GM19468 (cell line): ENCODE measurements around the gene LRRC57.
"Not testable (repeated sequence)": the region's sequence is repeated elsewhere in the genome, so short reads cannot be mapped to it uniquely, and the experiment has no call there.

Source experiments
- ATAC-seq: cut with Tn5 transposase; IDR thresholded peaks from one replicate; pipeline ENCODE4 v1.9.1; 2021; ENCODE audit warnings: mild to moderate bottlenecking, moderate library complexity, moderate number of reproducible peaks; ENCODE audit not compliant: unreplicated experiment; ENCODE audit errors: extremely low read depth

Gene LRRC57

DNA sequence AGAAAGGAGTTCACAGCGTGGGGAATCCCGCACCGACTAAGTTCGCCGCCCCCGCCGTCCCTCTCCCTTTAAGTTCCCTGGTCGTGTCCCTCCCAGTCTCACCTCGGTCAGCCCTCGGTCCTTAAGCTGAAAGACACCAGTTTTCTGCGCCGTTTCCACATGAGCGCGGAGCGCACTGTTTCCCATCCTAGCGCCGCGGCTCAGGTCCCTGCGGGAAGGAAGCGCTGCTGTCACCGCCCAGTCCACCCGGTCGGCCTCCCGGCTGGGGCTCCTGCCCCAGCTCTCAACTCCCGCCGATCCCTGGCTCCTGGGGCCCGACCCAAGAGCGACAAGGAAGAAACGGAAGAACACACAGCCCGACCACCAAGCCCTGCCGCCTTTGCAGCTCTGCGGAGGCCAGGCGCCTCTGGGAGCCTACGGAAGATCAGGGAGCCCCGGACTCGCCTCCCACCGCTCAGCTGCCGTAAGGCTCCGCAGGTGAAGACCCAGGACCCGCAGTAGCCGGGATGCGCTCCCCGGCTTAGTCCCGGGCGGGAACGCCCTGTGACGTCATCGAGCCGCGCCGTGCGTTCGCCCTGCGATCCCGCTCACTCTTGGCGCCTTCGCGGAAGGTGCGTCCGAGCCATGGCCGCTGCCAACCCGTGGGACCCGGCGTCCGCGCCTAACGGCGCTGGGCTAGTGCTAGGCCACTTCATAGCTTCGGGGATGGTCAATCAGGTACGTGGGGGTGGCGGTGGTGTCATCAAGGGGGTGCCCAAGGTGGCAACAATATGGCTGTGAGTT, at the start of gene LRRC57, which contains the start of gene HAUS2:
LRRC57 (minus strand) TSS at position 545 of the 783 bp plus-strand sequence; CDS start at position 186, 359 bp downstream.
HAUS2 (plus strand) TSS at position 590 of the 783 bp plus-strand sequence; CDS start at position 625, 35 bp downstream.
- ATAC-seq: peak; percentile 27

GRCh38 chr15:42595626-42596240, 47.1 kb upstream of the LRRC57 start:
- ATAC-seq: no peak

GRCh38 chr15:42594095-42594494, 45.5 kb upstream of the LRRC57 start:
- ATAC-seq: no peak

DNA sequence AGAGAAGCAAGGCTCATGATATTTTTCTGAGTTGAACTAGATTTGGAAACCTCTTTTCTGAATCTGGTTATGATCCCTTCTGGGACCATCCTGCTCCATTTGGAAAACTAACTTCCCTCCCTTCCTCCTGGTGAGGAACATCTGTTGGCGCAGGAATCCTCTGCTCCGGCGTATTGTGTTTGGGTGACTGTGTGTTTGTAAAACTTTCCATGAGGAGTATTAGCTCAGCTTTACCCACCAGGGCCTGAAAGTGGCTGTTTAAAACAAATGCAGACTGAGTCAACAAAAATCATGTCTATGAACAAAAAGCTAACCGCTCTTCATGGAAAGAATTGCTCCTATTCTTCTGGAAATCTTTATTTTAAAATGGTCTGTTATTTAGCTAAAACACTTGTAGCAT, 44.5 kb upstream of the LRRC57 start:
- ATAC-seq: no peak

GRCh38 chr15:42592716-42593115, 44.1 kb upstream of the LRRC57 start:
- no peak for ATAC-seq

DNA sequence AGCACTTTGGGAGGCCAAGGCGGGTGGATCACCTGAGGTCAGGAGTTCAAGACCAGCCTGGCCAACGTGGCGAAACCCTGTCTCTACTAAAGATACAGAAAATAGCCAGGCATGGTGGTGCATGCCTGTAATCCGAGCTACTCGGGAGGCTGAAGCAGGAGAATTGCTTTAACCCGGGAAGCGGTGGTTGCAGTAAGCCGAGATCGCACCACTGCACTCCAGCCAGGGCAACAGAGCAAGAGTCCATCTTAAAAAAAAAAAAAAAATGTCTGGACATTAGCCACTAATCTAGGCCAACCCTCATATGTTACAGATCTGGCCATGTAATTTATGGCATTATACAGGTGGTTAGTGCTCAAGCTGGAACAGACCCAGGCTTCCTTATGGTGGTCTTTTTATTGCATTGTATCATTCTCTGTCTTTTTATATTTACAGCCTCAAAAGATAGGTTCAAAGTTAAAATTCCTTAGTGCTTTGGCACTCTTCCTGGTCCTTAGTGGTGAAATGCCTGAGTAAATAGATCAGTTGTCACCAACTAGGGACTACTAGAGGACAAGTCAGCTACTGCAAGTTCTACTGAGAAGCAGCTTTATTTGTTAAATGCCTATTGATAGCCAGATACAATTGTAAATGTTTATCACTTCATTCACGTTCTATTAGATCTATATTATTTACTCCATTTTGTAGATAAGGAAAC, 42.8 kb upstream of the LRRC57 start:
- ATAC-seq: no peak

DNA sequence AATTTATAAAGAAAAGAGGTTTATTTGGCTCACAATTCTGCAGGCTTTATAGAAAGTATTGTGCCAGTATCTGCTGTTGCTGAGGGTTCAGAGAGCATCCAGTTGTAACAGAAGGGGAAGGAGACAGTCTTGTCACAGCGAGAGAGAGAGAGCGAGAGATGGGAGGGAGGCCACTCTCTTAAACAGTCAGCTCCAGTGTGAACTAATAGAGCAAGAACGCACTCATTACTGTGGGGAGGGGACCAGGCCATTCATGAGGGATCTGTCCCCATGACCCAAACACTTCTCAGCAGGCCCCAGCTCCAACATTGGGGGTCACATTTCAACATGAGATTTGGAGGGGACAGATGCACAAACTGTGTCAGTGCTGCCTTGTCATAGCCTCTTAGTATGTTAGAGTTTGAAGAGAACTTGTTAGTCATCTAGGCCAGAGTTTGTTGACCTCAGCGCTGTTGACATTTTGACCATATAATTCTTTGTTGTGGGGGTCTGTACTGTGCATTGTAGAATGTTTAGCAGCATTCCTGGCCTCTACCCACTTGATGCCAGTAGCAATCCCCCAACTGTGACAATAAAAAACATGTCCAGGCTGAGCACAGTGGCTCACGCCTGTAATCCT, 42.1 kb upstream of the LRRC57 start:
- ATAC-seq: no peak

GRCh38 chr15:42584031-42584765, 35.6 kb upstream of the LRRC57 start:
- ATAC-seq: no peak

DNA sequence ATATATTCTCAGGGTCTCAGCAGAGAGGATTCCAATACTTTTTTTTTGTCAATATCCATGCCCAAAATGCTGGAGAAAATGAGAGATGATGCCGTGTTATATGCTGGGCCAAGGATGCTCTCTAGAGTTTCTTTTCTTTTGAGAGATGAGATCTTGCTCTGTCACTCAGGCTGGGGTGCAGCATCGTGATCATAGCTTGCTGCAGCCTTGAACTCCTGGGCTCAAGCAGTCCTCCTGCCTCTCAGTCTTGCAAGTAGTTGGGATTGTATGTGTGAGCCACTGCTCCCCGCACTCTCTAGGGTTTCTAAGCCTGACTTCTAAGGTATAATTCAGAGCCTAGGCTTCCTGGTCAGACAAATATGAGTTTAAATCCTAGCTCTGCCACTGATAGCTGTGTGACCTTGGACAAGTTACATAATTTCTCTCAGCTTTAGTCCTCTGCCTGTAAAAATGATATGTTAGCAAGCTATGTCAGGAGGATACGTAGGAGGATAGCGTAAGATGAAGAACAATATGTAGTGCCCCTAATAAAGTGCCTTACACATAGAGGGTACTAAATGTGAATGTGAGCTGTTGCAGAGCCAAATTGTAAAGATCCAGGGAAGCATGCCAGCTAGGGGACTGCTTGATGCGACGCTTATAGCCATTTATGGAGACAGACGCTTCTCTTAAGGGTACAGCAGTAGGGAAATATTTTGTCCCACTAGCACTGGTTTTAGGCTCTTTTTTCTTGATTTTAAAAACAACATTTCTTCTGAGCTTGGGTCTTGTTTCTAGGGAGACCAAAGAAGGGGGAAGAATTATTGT, 34.2 kb upstream of the LRRC57 start:
- no peak for ATAC-seq

- peak; percentile 55 for ATAC-seq
These were observed 32.7 kb upstream of the LRRC57 start for GRCh38 chr15:42581272-42581730.

DNA sequence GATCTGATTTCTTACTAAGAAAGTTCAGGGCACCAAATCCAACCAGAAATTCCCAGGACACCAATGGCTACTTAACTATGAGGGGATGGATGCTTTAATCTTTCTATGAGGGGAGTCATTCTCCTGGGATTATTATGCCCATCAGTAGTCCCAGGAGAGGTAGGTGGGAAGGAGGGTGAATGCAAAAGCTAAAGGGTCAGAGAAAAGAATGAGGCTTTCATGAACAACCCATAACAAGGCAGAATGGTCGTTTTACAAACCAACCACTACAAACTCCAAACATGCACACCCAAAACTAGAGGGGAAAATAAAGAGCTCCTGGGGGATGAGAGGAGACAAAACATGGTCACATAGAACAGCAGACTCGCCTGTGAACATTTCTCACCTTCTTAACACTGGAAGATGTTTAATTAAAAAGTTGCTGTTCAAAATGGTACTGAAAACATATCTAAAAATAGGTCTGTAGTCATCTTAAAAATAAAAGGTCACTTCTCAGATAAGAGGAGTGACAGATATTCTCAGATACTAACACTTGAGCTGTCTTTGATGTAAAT, 30.5 kb upstream of the LRRC57 start:
- no peak for ATAC-seq

DNA sequence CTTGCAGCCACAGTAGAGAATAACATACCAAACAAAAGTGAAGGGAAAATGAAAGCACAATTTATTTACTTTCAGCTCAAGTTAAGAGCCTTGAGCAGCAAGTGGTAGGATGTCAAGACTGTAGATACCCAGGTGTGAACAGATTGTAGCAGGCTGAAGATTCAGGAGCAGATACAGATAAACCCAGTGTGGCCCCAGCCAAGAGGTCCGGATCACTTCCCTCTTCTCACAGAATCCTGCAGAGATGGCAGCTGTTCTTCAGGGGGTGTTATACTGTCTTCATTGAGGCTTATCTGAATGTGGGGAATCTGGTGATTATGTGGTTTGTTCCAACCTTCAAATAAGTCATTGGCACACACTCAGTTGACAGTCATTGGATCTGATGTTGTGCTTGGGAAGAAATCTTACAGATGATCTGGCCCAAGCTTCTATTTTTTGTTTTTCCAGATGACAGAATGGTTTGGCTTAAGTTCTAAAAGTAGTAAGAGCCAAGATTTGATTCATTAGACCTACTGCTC, 29.0 kb upstream of the LRRC57 start:
- ATAC-seq: no peak

DNA sequence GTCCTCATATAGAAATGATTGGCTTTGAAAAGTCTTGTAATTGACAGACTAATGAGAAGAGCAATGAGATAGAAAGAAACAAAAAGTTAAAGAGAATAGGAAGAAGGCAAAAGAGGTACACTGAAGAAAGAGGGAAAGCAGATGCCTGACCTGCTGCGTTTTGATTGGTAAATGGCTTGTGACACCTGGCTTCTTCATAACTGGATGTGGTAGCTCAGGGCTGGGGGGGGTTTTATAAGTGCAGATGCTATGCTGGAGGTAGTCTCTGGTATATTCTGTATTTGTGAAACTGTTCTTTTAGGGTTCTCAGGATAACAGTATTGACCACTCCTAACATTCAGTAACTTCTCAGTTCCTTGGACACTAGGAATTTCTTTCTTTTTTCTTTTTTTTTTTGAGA, 28.2 kb upstream of the LRRC57 start:
- no peak for ATAC-seq

DNA sequence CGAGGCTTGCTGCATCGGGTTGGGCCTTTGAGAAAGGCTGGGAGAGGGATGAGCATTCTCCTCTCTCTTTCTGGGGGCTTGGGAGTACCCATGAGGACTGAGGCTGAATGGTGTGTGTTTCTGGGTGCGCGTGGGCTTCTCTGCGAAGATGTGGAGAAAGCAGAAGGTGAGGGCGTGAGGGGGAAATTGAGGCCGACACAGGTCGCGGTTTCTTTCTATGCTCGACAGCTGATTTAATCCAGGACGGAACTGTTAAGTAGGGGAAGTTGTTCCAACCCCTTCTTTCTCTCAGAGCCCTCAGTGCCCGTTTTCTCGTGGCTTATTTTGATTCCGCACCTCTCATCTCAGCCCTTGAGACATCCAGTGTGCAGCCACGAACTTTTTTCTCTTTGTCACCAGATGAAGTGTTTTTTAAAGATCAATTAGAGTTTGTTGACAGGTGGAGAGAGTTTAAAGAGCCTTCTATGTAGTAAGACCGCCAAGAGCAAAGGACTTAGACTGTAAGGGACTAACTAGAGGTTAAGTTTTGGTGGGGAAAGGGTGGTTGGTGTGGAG, 27.5 kb upstream of the LRRC57 start:
- no peak for ATAC-seq

DNA sequence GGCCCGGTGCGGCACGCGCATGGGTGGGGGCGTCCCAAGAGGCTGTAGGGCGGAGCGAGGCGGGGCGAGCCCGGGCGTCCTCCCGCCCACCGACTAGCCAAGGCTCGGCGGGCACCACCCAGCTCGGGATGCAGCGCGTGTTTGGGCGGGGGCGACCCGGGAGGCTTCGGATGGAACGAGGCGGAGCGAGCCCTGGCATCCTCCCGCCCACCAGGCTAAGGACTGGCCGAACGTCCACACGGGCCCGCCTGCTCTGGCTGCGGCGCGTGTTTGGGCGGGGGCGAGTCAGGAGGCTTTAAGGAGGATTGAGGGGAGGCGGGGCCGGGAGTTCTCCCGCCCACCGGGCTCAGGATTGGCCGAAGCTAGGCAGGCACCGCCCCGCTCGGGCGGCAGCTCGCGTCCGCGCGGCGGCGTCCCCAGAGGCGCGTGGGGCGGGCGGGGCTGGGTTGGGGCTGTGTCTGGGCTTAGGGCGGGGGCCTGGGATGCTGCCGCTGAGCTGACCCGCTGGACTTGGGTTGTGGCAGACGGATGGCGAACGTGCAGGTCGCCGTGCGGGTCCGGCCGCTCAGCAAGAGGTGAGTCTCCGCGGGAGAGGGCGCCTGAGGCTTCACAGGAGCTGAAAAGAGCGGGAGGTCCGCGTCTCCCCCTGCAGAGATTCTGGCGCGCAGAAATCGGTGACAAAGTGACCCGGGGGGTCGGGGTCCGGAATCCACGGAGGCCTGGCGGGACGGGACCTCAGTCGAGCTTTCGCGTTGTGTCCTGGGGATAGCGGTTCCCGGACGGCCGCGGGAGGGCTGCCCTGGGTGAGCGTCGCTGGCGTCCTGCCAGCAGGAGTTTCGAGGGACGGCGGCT, 26.8 kb upstream of the LRRC57 start, which contains the start of gene STARD9:
STARD9 (plus strand) TSS at position 419 of the 852 bp plus-strand sequence; CDS start at position 529, 110 bp downstream.
- peak; percentile 93 for ATAC-seq

- ATAC-seq: no peak
These were observed 10.1 kb upstream of the LRRC57 start for GRCh38 chr15:42558739-42559138.

- not testable (repeated sequence) for ATAC-seq
These were observed 8.1 kb upstream of the LRRC57 start for GRCh38 chr15:42556550-42557207.
